Measurements from ENCODE around the gene KCTD11. TPM values are rescaled to one million over a fixed set of nuclear protein-coding genes. Genes with fewer than 3 reads are reported as not detected.
A peak's percentile ranks its signal among the peaks of the same experiment; 100 is the strongest.

The KCTD11 gene
- total and polyA plus RNA-seq, 2 of the 13 experiments (the other 11 are each of a cell fraction or from before 2014, with no cell fraction given), result 1.6 to 2.6 TPM

GRCh38 chr17:7314719-7315569, 37.0 kb upstream of the KCTD11 start, which contains the start of gene GPS2 (continued):
- TF ChIP-seq, protein P1, sequence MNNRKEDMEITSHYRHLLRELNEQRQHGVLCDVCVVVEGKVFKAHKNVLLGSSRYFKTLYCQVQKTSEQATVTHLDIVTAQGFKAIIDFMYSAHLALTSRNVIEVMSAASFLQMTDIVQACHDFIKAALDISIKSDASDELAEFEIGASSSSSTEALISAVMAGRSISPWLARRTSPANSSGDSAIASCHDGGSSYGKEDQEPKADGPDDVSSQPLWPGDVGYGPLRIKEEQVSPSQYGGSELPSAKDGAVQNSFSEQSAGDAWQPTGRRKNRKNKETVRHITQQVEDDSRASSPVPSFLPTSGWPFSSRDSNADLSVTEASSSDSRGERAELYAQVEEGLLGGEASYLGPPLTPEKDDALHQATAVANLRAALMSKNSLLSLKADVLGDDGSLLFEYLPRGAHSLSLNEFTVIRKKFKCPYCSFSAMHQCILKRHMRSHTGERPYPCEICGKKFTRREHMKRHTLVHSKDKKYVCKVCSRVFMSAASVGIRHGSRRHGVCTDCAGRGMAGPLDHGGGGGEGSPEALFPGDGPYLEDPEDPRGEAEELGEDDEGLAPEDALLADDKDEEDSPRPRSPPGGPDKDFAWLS (CRISPR knock-in tag; IDR thresholded peaks at IDR 0.05; ENCODE audit: borderline replicate concordance), result no peak
- no peak for TF ChIP-seq FOXP1 (IDR thresholded peaks at IDR 0.05)
- no peak for TF ChIP-seq FOXP1 (CRISPR knock-in tag; IDR thresholded peaks at IDR 0.05)
- TF ChIP-seq HOXD1 (CRISPR knock-in tag; IDR thresholded peaks at IDR 0.05), result peak; percentile 89
- peak; percentile 22; the same call in 1 of the 2 replicates for TF ChIP-seq NR2F2 (IDR thresholded peaks at IDR 0.05; ENCODE audit: borderline replicate concordance, low read depth)
- 0 out of 2 replicates have a peak, but pooled peaks have one; percentile 29 for TF ChIP-seq SP5 (CRISPR knock-in tag; IDR thresholded peaks at IDR 0.05; ENCODE audit: borderline replicate concordance, low read depth)
- TF ChIP-seq ZNF619 (CRISPR knock-in tag; IDR thresholded peaks at IDR 0.05), result no peak
- no peak for TF ChIP-seq MZF1 (CRISPR knock-in tag; IDR thresholded peaks at IDR 0.05; ENCODE audit: borderline replicate concordance)
- peak; percentile 60 for TF ChIP-seq HNRNPLL (IDR thresholded peaks at IDR 0.05; ENCODE audit: low read depth, low read length, poor library complexity, severe bottlenecking)
- peak; percentile 67; the same call in 1 of the 2 replicates for TF ChIP-seq DMAP1 (CRISPR knock-in tag; IDR thresholded peaks at IDR 0.05)
- TF ChIP-seq RORA (CRISPR knock-in tag; IDR thresholded peaks at IDR 0.05), result no peak
- TF ChIP-seq NCOA5 (CRISPR knock-in tag; IDR thresholded peaks at IDR 0.05), result 0 out of 2 replicates have a peak, but pooled peaks have one; percentile 79
- peak; percentile 39; the same call in 1 of the 2 replicates for TF ChIP-seq SOX5 (CRISPR knock-in tag; IDR thresholded peaks at IDR 0.05; ENCODE audit: borderline replicate concordance)
- TF ChIP-seq YY1 (IDR thresholded peaks at IDR 0.05; ENCODE audit: insufficient read depth, insufficient replicate concordance, low read depth, low read length), result peak; percentile 82
- no peak for TF ChIP-seq NFATC3 (CRISPR knock-in tag; IDR thresholded peaks at IDR 0.05)
- TF ChIP-seq DRAP1 (CRISPR knock-in tag; IDR thresholded peaks at IDR 0.05), result peak; percentile 64; the same call in 1 of the 2 replicates
- TF ChIP-seq SKI (IDR thresholded peaks at IDR 0.05; ENCODE audit: partially characterized antibody), result no peak
- peak; percentile 95; the same call in 1 of the 2 replicates for TF ChIP-seq KAT7 (CRISPR knock-in tag; IDR thresholded peaks at IDR 0.05; ENCODE audit: borderline replicate concordance)
- TF ChIP-seq STAG1 (CRISPR knock-in tag; IDR thresholded peaks at IDR 0.05), result peak; percentile 19; the same call in 1 of the 2 replicates
- no peak for TF ChIP-seq MTF1 (CRISPR knock-in tag; IDR thresholded peaks at IDR 0.05)
- peak; percentile 77; the same call in 1 of the 2 replicates for TF ChIP-seq SIN3B (IDR thresholded peaks at IDR 0.05; ENCODE audit: low read length)
- TF ChIP-seq SIN3A (IDR thresholded peaks at IDR 0.05; ENCODE audit: borderline replicate concordance, low read depth, low read length), result peak; percentile 78; the same call in 1 of the 2 replicates
- TF ChIP-seq RBAK (CRISPR knock-in tag; IDR thresholded peaks at IDR 0.05), result no peak
- TF ChIP-seq ZBTB1 (CRISPR knock-in tag; IDR thresholded peaks at IDR 0.05; ENCODE audit: borderline replicate concordance), result no peak
- 0 out of 2 replicates have a peak, but pooled peaks have one; percentile 55 for TF ChIP-seq ZNF12 (CRISPR knock-in tag; IDR thresholded peaks at IDR 0.05)
- no peak for TF ChIP-seq ZFP36 (IDR thresholded peaks at IDR 0.05; ENCODE audit: borderline replicate concordance, low read depth, low read length, partially characterized antibody)
- TF ChIP-seq RCOR2 (CRISPR knock-in tag; IDR thresholded peaks at IDR 0.05), result no peak
- TF ChIP-seq ZBTB7B (CRISPR knock-in tag; IDR thresholded peaks at IDR 0.05), result 0 out of 2 replicates have a peak, but pooled peaks have one; percentile 26
- TF ChIP-seq, protein P2, sequence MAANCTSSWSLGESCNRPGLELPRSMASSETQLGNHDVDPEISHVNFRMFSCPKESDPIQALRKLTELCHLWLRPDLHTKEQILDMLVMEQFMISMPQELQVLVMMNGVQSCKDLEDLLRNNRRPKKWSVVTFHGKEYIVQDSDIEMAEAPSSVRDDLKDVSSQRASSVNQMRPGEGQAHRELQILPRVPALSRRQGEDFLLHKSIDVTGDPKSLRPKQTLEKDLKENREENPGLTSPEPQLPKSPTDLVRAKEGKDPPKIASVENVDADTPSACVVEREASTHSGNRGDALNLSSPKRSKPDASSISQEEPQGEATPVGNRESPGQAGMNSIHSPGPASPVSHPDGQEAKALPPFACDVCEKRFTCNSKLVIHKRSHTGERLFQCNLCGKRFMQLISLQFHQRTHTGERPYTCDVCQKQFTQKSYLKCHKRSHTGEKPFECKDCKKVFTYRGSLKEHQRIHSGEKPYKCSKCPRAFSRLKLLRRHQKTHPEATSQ (CRISPR knock-in tag; IDR thresholded peaks at IDR 0.05; ENCODE audit: borderline replicate concordance), result 0 out of 2 replicates have a peak, but pooled peaks have one; percentile 46
- TF ChIP-seq PPARG (CRISPR knock-in tag; conservative IDR thresholded peaks at IDR 0.05), result peak; percentile 35; the same call in 1 of the 2 replicates
